Nephron (organoid): ENCODE data around the gene SYTL5.
A peak's percentile ranks its signal among the peaks of the same experiment; 100 is the strongest.

Source experiments
- H3K27ac Mint-ChIP-seq, 3 experiments: 2 replicates each; pipeline ENCODE4 v1.8.0; 2020; ENCODE audit warnings: mixed read lengths in 3 of 3, mild to moderate bottlenecking in 2 of 3, moderate library complexity in 1 of 3
- H3K27me3 Mint-ChIP-seq: 2 replicates; pipeline ENCODE4 v1.8.0; 2021; ENCODE audit warnings: low read depth, mild to moderate bottlenecking, moderate library complexity, mixed read lengths
- H3K36me3 Mint-ChIP-seq: 2 replicates; pipeline ENCODE4 v1.8.0; 2020; ENCODE audit warnings: low read depth, mixed read lengths
- H3K4me1 Mint-ChIP-seq: 2 replicates; pipeline ENCODE4 v1.8.0; 2020; ENCODE audit warnings: mixed read lengths
- H3K4me3 Mint-ChIP-seq, 3 experiments: 2 replicates each; pipeline ENCODE4 v1.8.0; 2020; ENCODE audit warnings: mild to moderate bottlenecking in 3 of 3, mixed read lengths in 3 of 3, moderate library complexity in 2 of 3
- H3K9me3 Mint-ChIP-seq: 2 replicates; pipeline ENCODE4 v1.8.0; 2020; ENCODE audit warnings: mixed read lengths
- TF ChIP-seq, protein P1 (sequence below), 3 experiments: fragments of 200-600 bp; sonication (generic); IDR thresholded peaks; one replicate each; pipeline ENCODE4 v1.5.0; 2021; ENCODE audit warnings: antibody characterized with exemption in 3 of 3; ENCODE audit not compliant: unreplicated experiment in 3 of 3

The SYTL5 gene

DNA sequence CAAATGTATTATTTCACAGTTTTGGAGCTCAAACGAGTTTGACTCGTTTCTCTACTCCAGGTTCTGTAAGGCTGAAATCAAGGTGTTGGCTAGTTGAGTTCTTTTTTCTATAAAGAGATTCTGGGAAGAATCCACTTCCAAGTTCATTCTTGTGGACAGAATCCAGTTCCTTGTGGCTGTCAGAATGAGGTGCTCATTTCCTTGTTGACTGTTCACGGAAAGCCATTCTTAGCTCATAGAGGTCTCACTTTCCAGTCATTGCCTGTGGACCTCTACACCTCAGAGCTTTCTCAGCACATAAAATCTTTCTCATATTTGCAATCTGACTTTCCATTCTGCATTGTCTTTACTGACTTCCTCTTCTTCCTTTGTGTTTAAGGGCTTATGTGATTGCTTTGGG, 62.9 kb downstream of the SYTL5 start:
- no peaks in the 10 kb centered on the region for H3K36me3 Mint-ChIP-seq
- no peaks in the 10 kb centered on the region for H3K4me1 Mint-ChIP-seq
- H3K9me3 Mint-ChIP-seq, result peaks cover 3% of the 10 kb centered on the region
- no peak overlapping the region for H3K27ac Mint-ChIP-seq
- no peaks in the 10 kb centered on the region for H3K27me3 Mint-ChIP-seq
- no peak overlapping the region for H3K4me3 Mint-ChIP-seq
- TF ChIP-seq, protein P1, sequence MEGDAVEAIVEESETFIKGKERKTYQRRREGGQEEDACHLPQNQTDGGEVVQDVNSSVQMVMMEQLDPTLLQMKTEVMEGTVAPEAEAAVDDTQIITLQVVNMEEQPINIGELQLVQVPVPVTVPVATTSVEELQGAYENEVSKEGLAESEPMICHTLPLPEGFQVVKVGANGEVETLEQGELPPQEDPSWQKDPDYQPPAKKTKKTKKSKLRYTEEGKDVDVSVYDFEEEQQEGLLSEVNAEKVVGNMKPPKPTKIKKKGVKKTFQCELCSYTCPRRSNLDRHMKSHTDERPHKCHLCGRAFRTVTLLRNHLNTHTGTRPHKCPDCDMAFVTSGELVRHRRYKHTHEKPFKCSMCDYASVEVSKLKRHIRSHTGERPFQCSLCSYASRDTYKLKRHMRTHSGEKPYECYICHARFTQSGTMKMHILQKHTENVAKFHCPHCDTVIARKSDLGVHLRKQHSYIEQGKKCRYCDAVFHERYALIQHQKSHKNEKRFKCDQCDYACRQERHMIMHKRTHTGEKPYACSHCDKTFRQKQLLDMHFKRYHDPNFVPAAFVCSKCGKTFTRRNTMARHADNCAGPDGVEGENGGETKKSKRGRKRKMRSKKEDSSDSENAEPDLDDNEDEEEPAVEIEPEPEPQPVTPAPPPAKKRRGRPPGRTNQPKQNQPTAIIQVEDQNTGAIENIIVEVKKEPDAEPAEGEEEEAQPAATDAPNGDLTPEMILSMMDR (IDR thresholded peaks at IDR 0.05; ENCODE audit: unreplicated experiment in 3 of 3), result no peak

DNA sequence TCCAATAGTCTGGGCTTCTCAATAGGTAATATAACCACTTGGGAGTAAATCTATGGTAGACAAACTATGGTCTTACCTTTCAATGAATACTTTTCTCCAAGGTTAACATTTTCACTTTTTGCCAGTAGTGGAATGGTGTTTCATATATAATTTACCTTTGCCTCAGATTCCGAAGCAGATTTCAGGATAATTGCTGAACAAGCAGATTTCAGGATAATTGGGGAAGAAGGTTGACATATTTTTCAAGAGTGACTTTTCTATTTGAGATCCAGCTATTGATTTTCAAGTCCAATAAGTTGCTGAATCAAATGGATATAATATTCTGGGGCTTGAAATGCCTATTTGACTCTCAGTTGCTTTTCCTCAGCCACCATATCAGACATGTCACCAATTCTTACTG, 63.6 kb downstream of the SYTL5 start:
- Mint-ChIP-seq H3K4me3 (no peak overlapping the region), H3K27ac (no peak overlapping the region), H3K36me3 (no peaks in the 10 kb centered on the region), H3K9me3 (peaks cover 3% of the 10 kb centered on the region), H3K27me3 (no peaks in the 10 kb centered on the region), H3K4me1 (no peaks in the 10 kb centered on the region)
- TF ChIP-seq, protein P1 (IDR thresholded peaks at IDR 0.05; ENCODE audit: unreplicated experiment in 3 of 3), result no peak

DNA sequence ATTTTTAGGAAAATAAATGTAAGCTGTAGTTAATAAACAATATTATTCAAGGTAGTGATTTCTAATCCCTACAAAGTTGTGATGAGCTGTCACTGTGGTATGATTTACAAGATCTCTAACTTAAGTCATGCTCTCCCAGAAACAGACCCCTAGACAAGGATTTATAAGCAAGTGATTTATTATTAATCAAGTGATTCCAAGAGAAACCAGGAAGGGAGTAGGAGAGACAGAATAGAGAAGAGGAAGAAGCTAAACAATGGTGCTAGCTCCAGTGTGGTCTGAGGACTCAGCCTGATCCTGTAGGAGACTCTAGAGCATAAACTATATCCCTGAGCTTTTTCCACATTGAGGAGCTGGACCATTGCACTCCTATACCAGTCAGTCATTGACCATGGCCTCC, 73.1 kb downstream of the SYTL5 start:
- Mint-ChIP-seq H3K4me3 (no peak overlapping the region), H3K4me1 (no peaks in the 10 kb centered on the region), H3K36me3 (no peaks in the 10 kb centered on the region), H3K9me3 (no peaks in the 10 kb centered on the region), H3K27me3 (no peaks in the 10 kb centered on the region), H3K27ac (peak overlapping the region in 2 of 3 experiments; percentile 44 to 80)
- TF ChIP-seq, protein P1 (IDR thresholded peaks at IDR 0.05; ENCODE audit: unreplicated experiment in 3 of 3), result no peak

DNA sequence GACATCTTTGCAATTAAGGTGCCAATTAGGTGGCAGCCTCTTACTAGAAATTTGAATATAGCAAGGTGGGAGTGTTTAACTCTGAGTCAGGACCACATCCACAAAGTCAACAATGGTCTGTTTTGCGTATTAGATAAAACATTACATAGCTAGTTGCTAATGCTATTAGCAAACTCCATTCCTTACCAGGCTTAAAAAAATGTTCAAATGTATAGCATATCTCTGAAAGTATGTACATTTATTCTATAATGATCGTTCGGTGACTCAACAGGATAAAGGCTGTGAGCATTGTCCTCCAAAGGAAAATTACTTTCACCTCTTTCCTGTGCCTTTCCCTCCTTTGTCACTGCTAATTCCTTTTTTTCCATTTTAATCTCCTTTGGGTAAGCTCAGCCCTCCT, 74.5 kb downstream of the SYTL5 start:
- peak overlapping the region in 1 of 3 experiments; percentile 80 for H3K27ac Mint-ChIP-seq
- no peak overlapping the region for H3K4me3 Mint-ChIP-seq
- H3K9me3 Mint-ChIP-seq, result no peaks in the 10 kb centered on the region

DNA sequence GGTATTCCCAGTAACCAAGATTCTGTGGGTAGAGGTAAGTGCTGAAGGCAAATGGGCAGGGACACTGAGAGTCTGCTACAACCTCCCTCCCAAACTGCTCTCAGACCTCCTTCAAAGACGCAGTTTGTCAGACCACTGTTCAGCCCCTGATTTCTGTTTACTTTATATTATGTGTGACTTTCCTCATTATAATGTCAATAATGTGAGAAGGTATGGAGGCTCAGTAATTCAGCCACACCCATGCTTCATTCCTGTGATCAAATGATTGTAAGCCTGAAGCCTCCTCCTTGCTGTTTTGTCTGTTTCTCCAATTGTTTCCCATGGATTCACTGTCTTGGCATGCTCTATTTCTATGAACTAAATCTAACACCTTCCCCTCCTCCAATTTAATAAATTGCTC, 75.6 kb downstream of the SYTL5 start:
- Mint-ChIP-seq H3K4me3 (no peak overlapping the region), H3K9me3 (no peaks in the 10 kb centered on the region)

More for the DNA sequence above, 74.5 kb downstream of the SYTL5 start:
- TF ChIP-seq, protein P1 (IDR thresholded peaks at IDR 0.05; ENCODE audit: unreplicated experiment in 3 of 3), result no peak
- Mint-ChIP-seq H3K36me3 (no peaks in the 10 kb centered on the region), H3K27me3 (no peaks in the 10 kb centered on the region), H3K4me1 (no peaks in the 10 kb centered on the region)

DNA sequence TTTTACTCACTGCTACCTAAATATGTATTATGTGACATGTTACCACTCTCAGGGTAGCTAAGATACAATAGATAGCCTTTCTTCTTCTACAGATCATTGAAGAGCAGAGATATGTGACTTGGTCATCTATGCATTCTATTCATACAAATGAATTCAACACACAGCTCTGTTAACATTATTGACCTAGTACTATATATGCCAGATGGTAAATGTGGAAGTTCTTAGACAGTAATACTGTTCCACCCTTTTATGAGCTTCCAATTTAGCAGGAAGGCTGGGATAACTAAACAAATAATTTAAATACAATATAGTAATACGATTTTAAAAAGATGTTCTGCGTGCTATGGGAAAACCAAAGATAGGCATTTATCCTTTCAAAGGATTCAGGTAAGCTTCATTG, 76.0 kb downstream of the SYTL5 start:
- Mint-ChIP-seq H3K27me3 (no peaks in the 10 kb centered on the region), H3K4me1 (no peaks in the 10 kb centered on the region), H3K36me3 (no peaks in the 10 kb centered on the region), H3K9me3 (no peaks in the 10 kb centered on the region), H3K27ac (peak overlapping the region in 1 of 3 experiments; percentile 4), H3K4me3 (no peak overlapping the region)
- TF ChIP-seq, protein P1 (IDR thresholded peaks at IDR 0.05; ENCODE audit: unreplicated experiment in 3 of 3), result no peak

More for the DNA sequence above, 75.6 kb downstream of the SYTL5 start:
- no peaks in the 10 kb centered on the region for H3K4me1 Mint-ChIP-seq
- TF ChIP-seq, protein P1 (IDR thresholded peaks at IDR 0.05; ENCODE audit: unreplicated experiment in 3 of 3), result no peak
- no peaks in the 10 kb centered on the region for H3K36me3 Mint-ChIP-seq
- peak overlapping the region in 1 of 3 experiments; percentile 4 for H3K27ac Mint-ChIP-seq
- H3K27me3 Mint-ChIP-seq, result no peaks in the 10 kb centered on the region
